Measurements from ENCODE around the gene NT5C. TPM values are rescaled to one million over a fixed set of nuclear protein-coding genes. Genes with fewer than 3 reads are reported as not detected.

The NT5C gene
- total RNA-seq, 1 donor from 2014 or later: 53.9 TPM

- intact Hi-C loops (cut with micrococcal nuclease): no loop called here
Observed at GRCh38 chr17:75124041-75124818, 7.3 kb downstream of the NT5C start.

- intact Hi-C loops (cut with micrococcal nuclease): no loop called here
Observed at GRCh38 chr17:75118307-75118706, 13.2 kb downstream of the NT5C start.

- intact Hi-C loops (cut with micrococcal nuclease): no loop called here
Observed at GRCh38 chr17:75116737-75117136, 14.8 kb downstream of the NT5C start.

- intact Hi-C loops (cut with micrococcal nuclease): no loop called here
Observed at GRCh38 chr17:75115555-75115954, 16.0 kb downstream of the NT5C start.

GRCh38 chr17:75114552-75115314, 16.8 kb downstream of the NT5C start:
- intact Hi-C loops (cut with micrococcal nuclease): loop anchor here (1.0 kb wide), 8 partner anchors 16 to 298 kb away; partner anchors contain the start of genes JPT1 and NUP85

- intact Hi-C loops (cut with micrococcal nuclease): loop anchor here (1.0 kb wide), 8 partner anchors 16 to 298 kb away; partner anchors contain the start of genes JPT1 and NUP85
Observed at GRCh38 chr17:75113798-75114551, 17.6 kb downstream of the NT5C start.

- intact Hi-C loops (cut with micrococcal nuclease): no loop called here
Observed at GRCh38 chr17:75111777-75112335, 19.7 kb downstream of the NT5C start.

GRCh38 chr17:75110234-75110937, 21.2 kb downstream of the NT5C start:
- intact Hi-C loops (cut with micrococcal nuclease): loop anchor here (1.0 kb wide), 1 partner anchor 23 kb away; the partner anchor contains the start of gene SLC16A5

- intact Hi-C loops (cut with micrococcal nuclease): loop anchor here (1.0 to 5.0 kb wide), 7 partner anchors 22 to 295 kb away; partner anchors contain the start of genes ATP5PD, GGA3, GRB2 and JPT1
Observed at GRCh38 chr17:75109407-75110233, 21.9 kb downstream of the NT5C start, which contains the start of gene ARMC7. ARMC7 (plus strand) TSS chr17:75109969; CDS start chr17:75110289, 320 bp downstream.

GRCh38 chr17:75109046-75109406, 22.5 kb downstream of the NT5C start:
- intact Hi-C loops (cut with micrococcal nuclease): loop anchor here (1.0 to 5.0 kb wide), 6 partner anchors 42 to 296 kb away; partner anchors contain the start of genes ATP5PD, GGA3, GRB2 and JPT1

- intact Hi-C loops (cut with micrococcal nuclease): loop anchor here (2.0 to 5.0 kb wide), 3 partner anchors 41 to 297 kb away; partner anchors contain the start of genes ATP5PD, GRB2 and KCTD2
Observed at GRCh38 chr17:75108193-75108592, 23.3 kb downstream of the NT5C start.

- intact Hi-C loops (cut with micrococcal nuclease): loop anchor here (5.0 kb wide), 2 partner anchors 38 to 58 kb away; partner anchors contain the start of genes ATP5PD and KCTD2
Observed at GRCh38 chr17:75105126-75106080, 26.1 kb downstream of the NT5C start.

- intact Hi-C loops (cut with micrococcal nuclease): no loop called here
Observed at GRCh38 chr17:75103601-75104554, 27.7 kb downstream of the NT5C start.

GRCh38 chr17:75102385-75102821, 29.1 kb downstream of the NT5C start:
- intact Hi-C loops (cut with micrococcal nuclease): no loop called here

GRCh38 chr17:75099881-75100595, 31.5 kb downstream of the NT5C start:
- intact Hi-C loops (cut with micrococcal nuclease): no loop called here

GRCh38 chr17:75098861-75099260, 32.7 kb downstream of the NT5C start:
- intact Hi-C loops (cut with micrococcal nuclease): no loop called here

All from T-helper 1 cell treated with Interleukin-12 subunit alpha and Interleukin-12 subunit beta and Interleukin-4 antibody, amounts not matched to agents 30 ng/mL and 1 ng/mL, for 36 hours (primary cell).